IgD-negative memory B cell (primary cell): ENCODE results near the gene HIP1. TPM values are rescaled to one million over a fixed set of nuclear protein-coding genes. Genes with fewer than 3 reads are reported as not detected.
"Not testable (repeated sequence)": the region's sequence is repeated elsewhere in the genome, so short reads cannot be mapped to it uniquely, and the experiment has no call there.

Experiments used
- H3K27ac Mint-ChIP-seq, 3 donors: one replicate each; pipeline ENCODE4 v1.8.0; 2020 to 2022; ENCODE audit warnings: mild to moderate bottlenecking in 3 of 3, mixed read lengths in 3 of 3, moderate library complexity in 1 of 3
- H3K27me3 Mint-ChIP-seq: one replicate; pipeline ENCODE4 v1.8.0; 2021; ENCODE audit warnings: mixed read lengths
- H3K36me3 Mint-ChIP-seq: one replicate; pipeline ENCODE4 v1.8.0; 2020; ENCODE audit warnings: mild to moderate bottlenecking, mixed read lengths
- H3K4me1 Mint-ChIP-seq, 3 donors: one replicate each; pipeline ENCODE4 v1.8.0; 2020 to 2022; ENCODE audit warnings: mixed read lengths in 3 of 3, mild to moderate bottlenecking in 1 of 3
- H3K4me3 Mint-ChIP-seq, 4 donors: one replicate each; pipeline ENCODE4 v1.8.0; 2020 to 2022; ENCODE audit warnings: mild to moderate bottlenecking in 4 of 4, mixed read lengths in 4 of 4, moderate library complexity in 3 of 4
- H3K9me3 Mint-ChIP-seq, 3 donors: one replicate each; pipeline ENCODE4 v1.8.0; 2020 to 2021; ENCODE audit warnings: mixed read lengths in 3 of 3, mild to moderate bottlenecking in 1 of 3
- polyA plus RNA-seq: library from polyadenylated mRNA; unstranded; fragments of 300-500 nt; fragmentation: Illumina TruSeq; gene quantifications from one replicate; pipeline ENCODE4 v1.2.3, GENCODE V29; 2021

The HIP1 gene
- polyA plus RNA-seq, 1 donor from 2014 or later = 3.4 TPM

DNA sequence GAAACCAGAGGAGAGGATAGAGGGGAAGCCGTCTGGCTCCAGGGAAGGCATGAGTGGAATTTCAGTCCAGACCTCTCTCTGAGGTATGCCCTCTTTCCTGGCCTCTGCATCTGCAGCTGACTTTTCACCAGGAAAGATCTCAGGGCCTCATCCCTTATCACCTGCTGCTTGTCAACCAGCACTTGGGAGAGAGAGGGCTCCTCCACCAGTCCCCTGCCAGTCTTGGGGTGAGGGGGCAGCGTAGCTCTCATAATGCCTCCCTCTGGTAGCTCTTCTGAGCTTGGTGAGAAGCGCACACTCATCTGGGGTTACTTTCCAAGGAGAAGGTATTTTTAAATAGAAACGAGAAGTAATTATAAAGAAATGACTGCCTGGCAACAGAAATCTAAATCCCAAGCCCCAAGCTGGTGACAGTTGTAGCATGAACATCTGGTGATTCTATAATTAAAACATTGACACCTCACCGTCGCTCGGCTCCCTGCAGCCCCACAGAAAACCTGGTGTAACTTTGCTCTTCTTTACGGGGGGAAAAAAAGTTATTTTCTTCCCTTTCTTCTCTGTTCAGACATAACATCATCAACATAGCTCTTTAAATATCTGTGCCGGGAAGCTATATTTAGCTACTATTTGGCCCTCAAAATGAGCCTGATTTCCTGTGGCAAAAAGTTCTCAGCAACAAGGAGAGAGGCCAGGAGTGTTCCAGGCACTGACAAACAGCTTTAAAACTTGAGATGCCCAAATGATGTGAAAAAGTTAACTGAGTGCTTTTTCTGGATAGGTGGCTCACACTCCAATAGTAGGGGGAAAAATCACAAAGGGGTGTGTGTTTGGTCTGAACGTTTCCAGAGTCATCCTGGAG, 26.9 kb downstream of the HIP1 start:
- Mint-ChIP-seq H3K9me3 (peaks cover 6 to 11% (median 8%) of the 10 kb centered on the region in 3 donors), H3K36me3 (peaks cover 10% of the 10 kb centered on the region), H3K27me3 (peaks cover 3% of the 10 kb centered on the region), H3K4me1 (peaks cover 5 to 11% (median 6%) of the 10 kb centered on the region in 3 donors), H3K4me3 (no peak overlapping the region), H3K27ac (no peak overlapping the region)

DNA sequence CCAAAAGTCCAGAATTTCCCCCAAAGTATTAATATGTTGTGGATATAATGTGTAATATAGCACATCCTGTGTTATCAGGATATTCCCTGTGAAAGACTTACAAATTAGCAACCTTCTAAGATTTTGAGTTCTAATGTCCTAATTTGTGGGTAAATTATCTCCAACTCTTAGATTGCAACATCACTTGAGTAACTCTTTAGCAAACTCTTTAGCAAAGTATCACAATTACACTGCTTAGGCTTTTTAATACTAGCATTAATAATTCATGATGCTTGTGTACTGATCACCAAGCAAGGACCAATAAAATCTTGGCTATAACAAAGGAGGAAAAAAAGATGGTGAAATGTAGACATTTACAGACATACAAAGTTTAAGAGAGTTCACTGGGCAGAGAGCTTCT, 27.7 kb downstream of the HIP1 start:
- peak overlapping the region in 1 of 4 donors; percentile 29 for H3K4me3 Mint-ChIP-seq
- H3K27ac Mint-ChIP-seq = no peak overlapping the region

DNA sequence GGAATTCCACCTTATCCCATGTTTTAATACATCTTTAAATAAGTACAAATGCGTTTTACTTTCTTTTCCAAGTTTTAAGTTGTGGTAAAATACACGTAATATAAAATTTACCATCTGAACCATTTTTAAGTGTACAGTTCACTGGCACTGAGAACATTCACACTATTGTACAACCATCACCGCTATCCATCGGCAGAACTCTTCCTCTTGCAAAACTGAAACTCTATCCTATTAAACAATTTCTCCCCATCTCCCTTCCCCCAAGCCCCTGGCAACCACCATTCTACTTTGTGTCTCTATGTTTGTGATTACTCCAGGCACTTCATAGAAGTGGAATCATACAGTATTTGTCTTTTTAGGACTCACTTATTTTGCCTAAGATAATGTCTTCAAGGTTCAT, 33.8 kb downstream of the HIP1 start:
- H3K27me3 Mint-ChIP-seq = no peaks in the 10 kb centered on the region
- no peaks in the 10 kb centered on the region for H3K4me1 Mint-ChIP-seq
- peaks cover 4% of the 10 kb centered on the region for H3K36me3 Mint-ChIP-seq
- H3K9me3 Mint-ChIP-seq = peaks cover 3 to 4% (median 4%) of the 10 kb centered on the region in 3 donors
- H3K4me3 Mint-ChIP-seq = no peak overlapping the region
- no peak overlapping the region for H3K27ac Mint-ChIP-seq

More for the DNA sequence above, 27.7 kb downstream of the HIP1 start:
- Mint-ChIP-seq H3K4me1 (peaks cover 5 to 11% (median 6%) of the 10 kb centered on the region in 3 donors), H3K9me3 (peaks cover 6 to 11% (median 8%) of the 10 kb centered on the region in 3 donors), H3K27me3 (peaks cover 3% of the 10 kb centered on the region), H3K36me3 (peaks cover 10% of the 10 kb centered on the region)

DNA sequence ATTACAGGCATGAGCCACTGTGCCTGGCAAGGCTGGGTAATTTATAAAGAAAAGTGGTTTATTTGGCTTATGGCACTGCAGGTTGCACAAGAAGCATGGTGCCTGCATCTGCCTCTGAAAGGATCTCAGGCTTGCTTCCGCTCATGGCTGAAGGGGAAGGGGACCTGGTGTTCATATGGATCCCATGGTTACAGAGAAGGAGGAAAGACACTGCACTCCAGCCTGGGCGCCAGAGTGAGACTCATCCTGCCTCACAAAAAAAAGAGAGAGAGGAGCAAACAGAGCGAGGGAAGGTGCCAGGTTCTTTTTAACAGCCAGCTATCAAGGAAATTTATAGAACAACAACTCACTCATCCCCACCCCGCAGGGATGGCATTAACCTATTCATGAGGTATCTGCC, 36.2 kb downstream of the HIP1 start:
- peaks cover 4% of the 10 kb centered on the region for H3K36me3 Mint-ChIP-seq
- H3K4me1 Mint-ChIP-seq = no peaks in the 10 kb centered on the region
- H3K27me3 Mint-ChIP-seq = no peaks in the 10 kb centered on the region
- H3K27ac Mint-ChIP-seq = no peak overlapping the region
- no peak overlapping the region for H3K4me3 Mint-ChIP-seq
- no peaks in the 10 kb centered on the region for H3K9me3 Mint-ChIP-seq

DNA sequence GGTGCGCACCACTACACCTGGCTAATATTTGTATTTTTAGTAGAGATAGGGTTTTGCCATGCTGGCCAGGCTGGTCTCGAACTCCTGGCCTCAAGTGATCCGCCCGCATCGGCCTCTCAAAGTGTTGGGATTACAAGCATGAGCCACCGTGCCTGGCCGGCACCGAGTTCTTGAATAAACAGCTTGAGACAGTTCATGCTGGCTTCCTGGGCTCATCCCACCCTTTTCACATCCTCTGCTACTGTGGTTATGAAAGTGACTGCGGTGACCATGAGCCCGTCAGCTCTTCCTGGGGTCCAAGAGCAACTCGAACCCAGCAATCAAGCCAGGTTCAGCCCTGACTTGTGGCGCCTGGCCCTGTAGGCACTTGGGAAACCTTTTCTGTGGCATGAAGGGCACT, 38.7 kb downstream of the HIP1 start:
- no peak overlapping the region for H3K4me3 Mint-ChIP-seq
- no peaks in the 10 kb centered on the region for H3K4me1 Mint-ChIP-seq
- H3K27ac Mint-ChIP-seq = no peak overlapping the region
- H3K36me3 Mint-ChIP-seq = peaks cover 2% of the 10 kb centered on the region
- no peaks in the 10 kb centered on the region for H3K27me3 Mint-ChIP-seq
- H3K9me3 Mint-ChIP-seq = no peaks in the 10 kb centered on the region

- H3K4me1 Mint-ChIP-seq = peaks cover 1 to 7% (median 2%) of the 10 kb centered on the region in 3 donors
- H3K4me3 Mint-ChIP-seq = no peak overlapping the region
- H3K36me3 Mint-ChIP-seq = no peaks in the 10 kb centered on the region
- peaks cover 0 to 1% (median 0%) of the 10 kb centered on the region in 3 donors for H3K9me3 Mint-ChIP-seq
- H3K27ac Mint-ChIP-seq = peak overlapping the region in 1 of 3 donors; percentile 61
- H3K27me3 Mint-ChIP-seq = peaks cover 3% of the 10 kb centered on the region
These were observed 40.4 kb downstream of the HIP1 start for GRCh38 chr7:75698358-75698757.

DNA sequence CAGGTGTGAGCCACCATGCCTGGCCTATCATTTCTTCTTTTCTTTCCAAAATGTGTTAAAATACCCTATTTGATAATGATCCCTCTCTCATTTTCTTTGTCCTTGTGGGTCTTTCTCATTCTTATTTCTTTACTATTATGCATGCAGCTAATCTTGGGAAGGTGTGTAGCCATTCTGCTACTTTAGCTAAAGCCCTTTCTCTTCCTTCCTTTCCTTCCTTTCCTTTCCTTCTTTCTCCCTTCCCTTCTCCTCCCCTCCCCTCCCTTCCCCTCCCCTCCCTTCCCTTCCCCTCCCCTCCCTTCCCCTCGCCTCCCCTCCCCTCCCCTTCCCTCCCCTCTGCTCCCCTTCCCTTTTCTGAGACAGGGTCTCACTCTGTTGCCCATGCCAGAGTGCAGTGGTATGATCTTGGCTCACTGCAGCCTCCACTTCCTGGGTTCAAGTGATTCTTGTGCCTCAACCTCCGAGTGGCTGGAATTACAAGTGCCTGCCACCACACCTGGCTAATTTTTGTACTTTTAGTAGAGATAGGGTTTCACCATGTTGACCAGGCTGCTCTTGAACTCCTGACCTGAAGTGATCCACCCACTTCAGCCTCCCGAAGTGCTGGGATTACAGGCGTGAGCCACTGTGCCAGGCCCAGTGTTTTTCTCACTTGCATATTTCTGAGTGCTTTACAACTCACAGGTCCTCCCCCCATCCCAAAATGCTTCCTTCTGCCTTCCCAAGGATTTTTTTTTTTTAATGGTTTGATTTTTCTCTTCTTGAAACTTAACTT, 42.3 kb downstream of the HIP1 start:
- peaks cover 0 to 1% (median 0%) of the 10 kb centered on the region in 3 donors for H3K9me3 Mint-ChIP-seq
- no peaks in the 10 kb centered on the region for H3K36me3 Mint-ChIP-seq
- peaks cover 2 to 8% (median 7%) of the 10 kb centered on the region in 3 donors for H3K4me1 Mint-ChIP-seq
- peak overlapping the region in 2 of 3 donors; percentile 12 to 20 for H3K27ac Mint-ChIP-seq
- no peak overlapping the region for H3K4me3 Mint-ChIP-seq
- peaks cover 3% of the 10 kb centered on the region for H3K27me3 Mint-ChIP-seq

GRCh38 chr7:75694638-75695399, 43.9 kb downstream of the HIP1 start:
- H3K27ac Mint-ChIP-seq = peak overlapping the region in 1 of 3 donors; percentile 48
- H3K27me3 Mint-ChIP-seq = peaks cover 9% of the 10 kb centered on the region
- H3K4me1 Mint-ChIP-seq = peaks cover 6 to 13% (median 11%) of the 10 kb centered on the region in 3 donors
- no peak overlapping the region for H3K4me3 Mint-ChIP-seq
- H3K36me3 Mint-ChIP-seq = no peaks in the 10 kb centered on the region
- H3K9me3 Mint-ChIP-seq = peaks cover 0 to 1% (median 0%) of the 10 kb centered on the region in 3 donors

DNA sequence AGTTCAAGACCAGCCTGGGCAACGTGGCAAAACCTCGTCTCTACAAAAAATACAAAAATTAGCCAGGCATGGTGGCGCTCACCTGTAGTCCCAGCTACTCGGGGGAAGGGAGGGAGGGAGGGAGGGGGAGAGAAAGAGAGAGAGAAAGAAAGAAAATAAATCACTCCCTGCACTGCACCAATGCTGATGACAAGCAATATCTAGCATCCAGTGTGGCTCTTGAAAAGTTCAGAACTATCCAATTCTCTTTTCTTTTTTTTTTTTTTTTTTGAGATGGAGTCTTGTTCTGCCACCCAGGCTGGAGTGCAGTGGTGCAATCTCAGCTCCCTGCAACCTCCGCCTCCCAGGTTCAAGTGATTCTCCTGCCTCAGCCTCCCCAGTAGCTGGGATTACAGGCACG, 45.1 kb downstream of the HIP1 start:
- Mint-ChIP-seq H3K4me3 (peak overlapping the region in 1 of 4 donors; percentile 19), H3K27me3 (peaks cover 12% of the 10 kb centered on the region), H3K4me1 (peaks cover 7 to 16% (median 13%) of the 10 kb centered on the region in 3 donors)
- not testable (repeated sequence) for H3K9me3 Mint-ChIP-seq, H3K36me3 Mint-ChIP-seq, H3K27ac Mint-ChIP-seq

- no peak overlapping the region for H3K4me3 Mint-ChIP-seq
- no peaks in the 10 kb centered on the region for H3K36me3 Mint-ChIP-seq
- peak overlapping the region in 1 of 3 donors; percentile 93 for H3K27ac Mint-ChIP-seq
- H3K4me1 Mint-ChIP-seq = peaks cover 13 to 16% (median 14%) of the 10 kb centered on the region in 3 donors
- H3K9me3 Mint-ChIP-seq = peaks cover 0 to 1% (median 0%) of the 10 kb centered on the region in 3 donors
- peaks cover 20% of the 10 kb centered on the region for H3K27me3 Mint-ChIP-seq
These were observed 46.8 kb downstream of the HIP1 start for GRCh38 chr7:75691793-75692543.

DNA sequence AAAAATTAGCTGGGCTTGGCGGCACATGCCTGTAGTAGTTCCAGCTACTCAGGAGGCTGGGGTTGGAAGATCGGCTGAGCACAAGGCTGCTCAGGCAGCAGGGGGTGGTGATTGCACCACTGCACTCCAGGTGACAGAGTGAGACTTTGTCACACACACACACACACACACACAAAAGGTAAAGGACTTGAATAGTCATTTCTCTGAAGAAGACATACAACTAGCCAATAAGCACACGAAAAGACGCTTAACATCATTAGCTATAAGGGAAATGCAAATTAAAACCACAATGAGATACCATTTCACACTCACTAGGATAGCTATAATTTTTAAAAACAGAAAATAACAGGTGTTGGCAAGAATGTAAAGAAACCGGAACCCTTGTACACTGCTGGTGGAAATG, 48.6 kb downstream of the HIP1 start:
- Mint-ChIP-seq H3K27me3 (peaks cover 20% of the 10 kb centered on the region), H3K36me3 (no peaks in the 10 kb centered on the region), H3K4me3 (peak overlapping the region in 2 of 4 donors; percentile 18 to 63), H3K27ac (peak overlapping the region in 1 of 3 donors; percentile 93), H3K9me3 (peaks cover 0 to 2% (median 1%) of the 10 kb centered on the region in 3 donors), H3K4me1 (peaks cover 13 to 16% (median 14%) of the 10 kb centered on the region in 3 donors)

DNA sequence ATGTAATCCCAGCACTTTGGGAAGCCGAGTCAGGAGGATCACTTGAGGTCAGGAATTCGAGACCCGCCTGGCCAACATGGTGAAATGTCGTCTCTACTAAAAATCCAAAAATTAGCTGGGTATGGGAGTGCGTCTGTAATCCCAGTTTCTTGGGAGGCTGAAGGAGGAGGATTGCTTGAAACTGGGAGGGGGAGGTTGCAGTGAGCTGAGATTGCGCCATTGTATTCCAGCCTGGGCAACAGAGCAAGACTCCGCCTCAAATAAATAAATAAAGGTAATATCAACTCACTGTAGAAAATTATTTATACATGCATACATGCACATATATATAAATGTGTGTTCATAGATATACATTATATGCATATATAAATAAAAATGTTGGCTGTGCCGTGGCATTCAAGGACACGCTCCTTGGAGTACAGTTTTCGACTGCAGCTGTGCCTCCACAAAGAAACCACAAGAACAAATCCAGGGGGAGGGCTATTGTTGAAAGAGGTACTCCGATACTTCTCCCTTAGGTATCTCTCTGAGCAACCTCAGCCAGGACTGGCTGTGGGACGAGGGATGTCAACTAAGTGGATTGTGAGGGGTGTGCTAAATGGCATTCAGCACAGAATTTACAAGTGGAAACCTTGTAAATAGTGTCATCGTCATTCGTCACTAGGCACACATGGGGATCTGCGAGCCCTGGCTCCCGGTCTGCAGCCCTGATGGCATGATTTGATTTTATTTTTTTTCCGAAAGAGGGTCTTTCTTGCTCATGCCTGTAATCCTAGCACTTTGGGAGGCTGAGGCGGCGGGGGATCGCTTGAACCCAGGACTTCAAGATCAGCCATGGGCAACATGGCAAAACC, 49.3 kb downstream of the HIP1 start:
- peaks cover 13 to 14% (median 13%) of the 10 kb centered on the region in 3 donors for H3K4me1 Mint-ChIP-seq
- peak overlapping the region in 2 of 4 donors; percentile 51 to 63 for H3K4me3 Mint-ChIP-seq
- no peaks in the 10 kb centered on the region for H3K36me3 Mint-ChIP-seq
- peaks cover 20% of the 10 kb centered on the region for H3K27me3 Mint-ChIP-seq
- no peak overlapping the region for H3K27ac Mint-ChIP-seq
- peaks cover 0 to 2% (median 1%) of the 10 kb centered on the region in 3 donors for H3K9me3 Mint-ChIP-seq
